GM18873 (cell line): ENCODE results near the gene SLC22A12.

Experiments
- ATAC-seq: cut with Tn5 transposase; IDR thresholded peaks from one replicate; pipeline ENCODE4 v1.9.1; 2021; ENCODE audit warnings: mild to moderate bottlenecking, moderate library complexity, moderate number of reproducible peaks; ENCODE audit not compliant: unreplicated experiment, low FRiP score

Gene SLC22A12

DNA sequence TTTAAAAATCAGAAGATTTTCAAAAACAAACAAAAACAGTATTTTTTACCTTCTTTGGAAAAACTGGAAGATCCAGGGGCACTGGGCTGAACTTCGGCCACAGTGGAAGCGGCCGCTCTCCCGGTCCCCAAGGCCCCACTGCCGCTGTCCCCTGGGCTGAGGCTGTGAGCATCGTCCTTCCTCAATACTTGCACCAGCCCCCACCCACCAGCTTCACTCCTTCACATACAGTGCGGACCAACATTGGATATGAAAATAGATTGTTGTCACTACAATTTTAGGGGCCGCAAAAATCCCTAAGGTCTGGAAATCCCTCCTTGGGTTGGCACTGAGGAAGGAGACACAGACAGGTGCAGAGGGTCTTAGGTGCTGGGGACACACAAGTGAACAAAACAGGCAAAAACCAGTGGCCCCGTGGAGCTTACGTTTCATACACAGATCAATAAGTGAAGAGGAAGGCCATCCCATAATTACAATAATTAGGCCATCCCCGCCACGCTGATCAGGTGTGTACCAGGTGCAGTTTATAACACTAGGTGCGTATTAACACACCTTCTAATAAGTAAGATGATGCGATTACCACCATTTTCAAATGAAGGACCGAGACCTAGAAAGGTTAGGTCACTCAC, 28.2 kb upstream of the SLC22A12 start:
- no peak for ATAC-seq

GRCh38 chr11:64563966-64564365, 27.1 kb upstream of the SLC22A12 start:
- no peak for ATAC-seq

GRCh38 chr11:64564419-64564818, 26.6 kb upstream of the SLC22A12 start:
- ATAC-seq: no peak

GRCh38 chr11:64564947-64565889, 25.8 kb upstream of the SLC22A12 start:
- no peak for ATAC-seq

- ATAC-seq: no peak
Observed at GRCh38 chr11:64566042-64566914, 24.7 kb upstream of the SLC22A12 start.

- ATAC-seq: no peak
Observed at GRCh38 chr11:64566915-64567891, 23.8 kb upstream of the SLC22A12 start.

DNA sequence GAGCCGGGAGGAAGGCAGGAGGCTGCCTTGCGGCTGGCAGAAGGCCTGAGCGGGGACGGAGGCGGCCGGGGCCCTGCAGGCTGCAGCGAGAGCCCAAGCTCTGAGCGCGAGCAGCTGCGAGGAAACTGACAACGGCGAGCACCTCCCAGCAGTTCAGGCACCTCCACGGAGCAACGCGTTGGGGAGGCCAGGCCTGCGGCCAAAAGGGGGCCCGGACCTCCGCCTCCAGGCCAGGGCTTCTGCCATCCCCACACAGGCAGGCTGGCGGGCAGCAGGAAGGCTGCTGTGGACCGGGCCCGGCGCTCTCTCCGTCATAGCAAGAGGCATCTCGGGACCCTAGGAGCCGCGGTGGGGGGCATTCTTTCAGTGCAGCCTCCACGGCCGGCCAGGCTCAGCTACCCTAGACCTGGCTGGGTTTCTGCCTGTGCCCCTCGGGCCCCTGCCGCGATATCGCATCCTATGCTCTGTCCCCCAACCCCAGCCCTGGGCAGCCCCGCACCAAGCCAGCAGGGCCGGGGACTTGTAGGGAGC, 22.9 kb upstream of the SLC22A12 start:
- ATAC-seq: no peak

- no peak for ATAC-seq
Observed at GRCh38 chr11:64568584-64569140, 22.4 kb upstream of the SLC22A12 start.

GRCh38 chr11:64569300-64569970, 21.6 kb upstream of the SLC22A12 start:
- no peak for ATAC-seq

DNA sequence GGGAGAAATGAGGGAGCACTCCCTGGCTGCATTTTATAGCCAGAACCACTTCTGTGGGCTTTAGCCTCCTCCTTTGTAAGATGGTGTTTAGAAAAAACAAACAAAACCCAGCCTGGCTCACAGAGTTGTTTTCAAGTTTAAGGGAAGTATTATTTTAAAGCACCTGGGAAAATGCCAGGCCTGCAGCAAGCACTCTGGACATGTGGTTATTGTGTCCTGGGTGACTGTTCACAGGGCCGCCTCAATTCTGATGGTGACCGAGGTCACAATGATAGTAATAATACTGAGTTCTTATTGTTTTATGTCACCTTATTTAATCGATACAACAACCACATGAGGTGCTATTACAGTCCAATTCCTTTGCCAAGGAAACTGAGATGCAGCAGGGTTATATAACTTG, 20.7 kb upstream of the SLC22A12 start:
- no peak for ATAC-seq

- no peak for ATAC-seq
Observed at GRCh38 chr11:64571050-64571409, 20.0 kb upstream of the SLC22A12 start.

DNA sequence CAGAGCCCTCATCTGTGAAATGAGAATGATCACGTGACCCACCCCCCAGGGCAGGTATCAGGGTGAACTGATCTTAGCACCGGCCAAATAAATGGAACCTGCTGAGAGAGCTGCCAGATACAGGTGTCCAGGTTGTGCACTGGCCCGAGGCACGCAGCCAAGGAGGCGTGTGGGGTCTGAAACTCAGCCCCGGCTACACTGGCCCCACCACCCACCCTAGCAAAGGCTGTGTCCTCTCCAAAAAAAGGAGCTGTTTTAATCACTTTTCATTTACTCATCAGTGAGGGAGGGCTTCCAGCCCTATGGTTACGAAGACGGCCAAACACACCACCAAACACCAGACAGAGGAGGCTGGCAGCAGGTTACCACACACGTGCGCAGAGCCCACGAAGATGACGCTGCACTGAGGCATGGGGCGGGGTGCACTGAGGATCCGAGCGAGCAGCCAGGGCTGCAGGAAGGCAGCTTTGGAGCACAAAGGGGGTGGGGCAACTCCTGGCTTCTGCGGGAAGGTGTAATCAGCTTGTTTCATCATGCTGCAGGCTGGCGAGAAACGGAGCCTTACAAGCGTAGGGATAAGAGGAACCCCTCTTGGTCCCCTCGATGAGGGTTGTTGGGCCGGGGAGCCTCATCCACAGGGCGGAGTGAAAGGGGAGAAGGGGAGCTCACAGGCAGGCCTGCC, 19.5 kb upstream of the SLC22A12 start:
- no peak for ATAC-seq

DNA sequence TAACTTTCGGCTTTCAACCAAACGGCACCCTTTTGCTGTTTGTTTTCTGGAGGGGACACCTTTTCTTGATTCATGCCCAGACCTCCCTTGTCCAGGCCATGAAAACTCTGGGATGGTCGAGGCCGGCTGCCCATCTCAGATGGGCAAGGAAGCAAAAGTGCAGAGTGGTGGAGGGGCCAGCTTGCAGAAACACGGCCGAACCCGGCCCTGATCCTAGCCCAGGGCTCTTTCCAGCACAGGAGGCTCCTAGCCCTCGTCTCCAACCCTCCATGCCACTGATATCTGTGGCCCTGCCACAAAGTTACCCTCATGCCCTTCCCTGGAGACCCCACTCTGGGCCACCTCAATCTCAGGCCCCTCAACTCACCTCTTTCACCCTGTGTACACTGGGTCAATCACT, 18.9 kb upstream of the SLC22A12 start:
- no peak for ATAC-seq

GRCh38 chr11:64577202-64577601, 13.8 kb upstream of the SLC22A12 start:
- no peak for ATAC-seq

DNA sequence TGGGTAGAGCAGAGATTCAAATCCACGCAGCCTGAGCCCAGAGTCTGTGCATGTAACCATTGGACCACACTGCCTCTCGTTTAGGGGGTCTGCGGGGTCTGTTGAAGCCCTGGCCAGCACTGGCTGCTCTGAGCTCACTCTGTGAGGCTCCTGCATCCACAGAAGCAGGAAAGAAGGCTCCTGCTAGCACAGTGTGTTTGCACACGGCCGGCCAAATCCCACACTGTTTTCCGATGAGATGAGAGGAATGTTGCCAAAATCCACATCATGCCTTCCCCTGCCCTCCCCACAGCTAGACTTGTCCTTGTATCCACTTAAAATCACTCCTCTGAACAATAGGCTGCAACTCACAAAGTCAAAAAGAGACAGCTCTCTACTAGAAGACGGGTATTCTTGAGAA, 10.6 kb upstream of the SLC22A12 start:
- ATAC-seq: no peak

GRCh38 chr11:64581057-64581523, 9.9 kb upstream of the SLC22A12 start:
- ATAC-seq: no peak

DNA sequence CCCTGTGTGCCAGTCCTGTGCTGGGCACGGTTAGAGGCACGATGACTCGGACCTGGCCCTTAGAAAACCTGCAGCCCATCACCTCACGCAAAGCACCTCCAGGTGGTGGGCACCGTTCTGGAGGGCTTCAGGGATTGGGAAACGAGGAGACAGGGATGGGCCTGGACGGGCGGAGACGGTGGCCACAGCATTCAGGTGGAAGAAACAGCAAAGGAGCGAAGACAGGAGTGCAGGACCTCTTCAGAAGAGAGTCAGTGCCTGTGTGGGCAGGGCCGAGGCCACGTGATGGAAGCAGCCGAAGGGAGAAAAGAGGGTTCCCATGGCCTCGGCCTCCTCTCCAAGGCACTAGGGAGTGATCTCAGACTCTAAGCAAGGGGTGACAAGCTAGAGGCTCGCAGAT, 8.1 kb upstream of the SLC22A12 start:
- ATAC-seq: no peak
